Stimulated activated CD8-positive, alpha-beta memory T cell treated with anti-CD3 and anti-CD28 coated beads, Interleukin-12 subunit alpha, Interleukin-12 subunit beta, amount 100 ng/mL, for 24 hours (primary cell): ENCODE measurements around the gene RNF223.
"Not testable (repeated sequence)": the region's sequence is repeated elsewhere in the genome, so short reads cannot be mapped to it uniquely, and the experiment has no call there.

Experiments
- DNase-seq: peaks from one replicate; pipeline ENCODE4 v3.0.0-alpha.2; 2020; ENCODE audit errors: extremely low read depth

Gene RNF223

DNA sequence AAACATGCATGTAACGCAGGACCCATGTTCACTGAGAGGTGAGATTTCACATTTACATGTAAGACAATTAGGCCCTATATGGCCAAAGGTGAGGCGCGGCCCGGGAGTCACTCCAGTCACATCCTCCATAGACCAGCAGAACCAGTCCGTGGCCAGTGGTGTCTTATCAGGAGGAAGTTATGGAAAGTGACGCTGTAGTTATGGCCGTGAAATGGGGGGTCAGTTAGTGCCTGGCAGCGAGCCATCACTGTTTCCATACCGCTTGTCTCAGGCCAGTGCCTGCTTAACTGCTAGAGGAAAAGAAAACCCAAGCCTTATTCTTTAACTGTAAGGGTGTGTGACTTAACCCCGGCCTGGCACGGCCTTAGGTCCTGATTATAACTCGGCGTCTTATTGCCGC is 35.6 kb upstream of the RNF223 start:
- DNase-seq = no peak

DNA sequence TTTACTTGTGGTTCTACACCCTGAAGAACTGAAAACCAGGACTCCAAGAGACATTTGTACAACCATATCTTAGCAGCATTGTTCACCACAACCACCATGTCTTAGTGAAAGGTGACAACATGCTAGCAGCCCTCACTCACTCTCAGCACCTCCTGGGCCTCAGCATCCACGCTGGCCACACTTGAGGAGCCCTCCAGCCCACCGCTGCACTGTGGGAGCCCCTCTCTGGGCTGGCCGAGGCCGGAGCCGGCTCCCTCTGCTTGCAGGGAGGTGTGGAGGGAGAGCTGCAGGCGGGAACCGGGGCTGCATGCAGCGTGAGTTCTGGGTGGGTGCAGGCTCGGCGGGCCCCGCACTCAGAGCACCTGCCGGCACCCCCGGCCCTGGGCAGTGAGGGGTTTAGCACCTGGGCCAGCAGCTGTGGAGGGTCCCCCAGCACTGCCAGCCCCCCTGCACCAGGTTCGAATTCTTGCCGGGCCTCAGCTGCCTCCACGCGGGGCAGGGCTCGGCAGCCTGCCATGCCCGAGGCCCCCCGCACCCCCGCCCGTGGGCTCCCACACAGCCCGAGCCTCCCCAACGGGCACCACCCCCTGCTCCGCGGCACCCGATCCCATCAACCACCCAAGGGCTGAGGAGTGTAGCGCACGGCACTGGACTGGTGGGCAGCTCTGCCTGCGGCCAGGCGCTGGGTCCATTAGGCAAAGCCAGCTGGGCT is 32.6 kb upstream of the RNF223 start:
- no peak for DNase-seq

DNA sequence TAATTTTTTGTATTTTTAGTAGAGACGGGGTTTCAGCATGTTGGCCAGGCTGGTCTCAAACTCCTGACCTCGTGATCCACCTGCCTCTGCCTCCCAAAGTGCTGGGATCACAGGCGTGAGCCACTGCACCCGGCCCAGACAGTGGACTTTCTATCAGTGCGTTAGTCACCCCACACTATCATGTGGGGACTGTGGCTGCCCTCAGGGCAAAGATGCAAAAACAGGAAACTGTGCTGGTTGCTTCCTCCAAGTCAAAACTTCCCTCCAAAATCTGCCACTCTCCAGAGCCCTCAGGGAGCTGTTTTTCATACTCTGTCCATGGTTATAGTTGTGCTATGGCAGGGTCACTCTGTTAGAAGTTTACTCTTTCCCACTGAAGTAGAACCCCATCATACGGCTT is 30.0 kb upstream of the RNF223 start:
- DNase-seq = not testable (repeated sequence)

DNA sequence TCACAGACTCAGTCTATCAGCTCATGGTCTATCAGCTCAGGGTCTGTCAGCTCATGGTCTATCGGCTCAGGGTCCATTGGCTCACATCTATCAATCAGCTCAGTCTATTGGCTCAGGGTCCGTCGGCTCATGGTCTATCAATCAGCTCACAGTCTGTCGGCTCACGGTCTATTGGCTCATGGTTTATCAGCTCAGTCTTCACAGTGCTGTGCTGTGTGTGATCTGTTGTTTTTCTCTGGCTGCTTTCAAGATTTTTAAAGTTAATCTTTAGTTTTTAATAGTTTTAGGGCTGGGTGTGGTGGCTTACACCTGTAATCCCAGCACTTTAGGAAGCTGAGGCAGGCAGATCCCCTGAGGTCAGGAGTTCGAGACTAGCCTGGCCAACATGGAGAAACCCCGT is 27.4 kb upstream of the RNF223 start:
- DNase-seq = no peak

DNA sequence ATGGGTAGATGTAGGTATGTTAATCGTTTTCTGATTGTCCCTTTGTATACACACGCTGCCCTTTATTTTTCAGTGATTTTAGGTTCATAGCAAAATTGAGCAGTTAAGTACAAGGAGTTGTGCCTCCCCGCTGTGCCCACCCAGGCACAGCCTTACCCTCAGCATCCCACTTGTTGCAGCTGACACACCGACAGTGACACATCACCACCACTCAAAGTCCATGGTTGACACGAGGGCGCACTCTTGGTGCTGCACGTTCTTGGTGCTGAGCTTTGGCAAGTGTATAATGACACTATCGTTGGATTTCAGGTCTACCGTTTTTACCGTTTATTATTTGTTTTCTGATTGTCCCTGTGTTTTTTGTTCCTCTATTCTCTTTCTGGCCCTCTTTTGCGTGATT is 26.2 kb upstream of the RNF223 start:
- DNase-seq = no peak

DNA sequence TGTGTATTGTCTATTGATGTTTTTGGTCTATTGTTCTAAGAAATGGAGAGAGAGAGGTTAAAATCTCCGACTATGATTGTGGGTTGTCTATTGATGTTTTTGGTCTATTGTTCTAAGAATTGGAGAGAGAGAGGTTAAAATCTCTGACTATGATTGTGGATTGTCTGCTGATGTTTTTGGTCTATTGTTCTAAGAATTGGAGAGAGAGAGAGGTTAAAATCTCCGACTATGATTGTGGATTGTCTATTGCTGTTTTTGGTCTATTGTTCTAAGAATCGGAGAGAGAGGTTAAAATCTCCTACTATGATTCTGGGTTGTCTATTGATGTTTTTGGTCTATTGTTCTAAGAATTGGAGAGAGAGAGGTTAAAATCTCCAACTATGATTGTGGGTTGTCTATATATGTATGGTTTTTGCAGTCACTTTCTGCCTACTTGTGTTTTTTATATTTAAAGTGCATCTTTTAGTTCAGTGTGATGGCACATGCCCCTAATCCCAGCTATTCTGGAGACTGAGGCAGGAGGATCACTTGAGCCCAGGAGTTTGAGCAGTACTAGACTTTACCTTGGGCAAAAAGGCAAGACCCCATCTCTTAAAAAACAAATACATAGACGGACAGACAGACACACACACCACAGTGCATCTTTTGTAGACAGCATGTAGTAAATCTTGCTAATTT is 25.5 kb upstream of the RNF223 start:
- DNase-seq = no peak

DNA sequence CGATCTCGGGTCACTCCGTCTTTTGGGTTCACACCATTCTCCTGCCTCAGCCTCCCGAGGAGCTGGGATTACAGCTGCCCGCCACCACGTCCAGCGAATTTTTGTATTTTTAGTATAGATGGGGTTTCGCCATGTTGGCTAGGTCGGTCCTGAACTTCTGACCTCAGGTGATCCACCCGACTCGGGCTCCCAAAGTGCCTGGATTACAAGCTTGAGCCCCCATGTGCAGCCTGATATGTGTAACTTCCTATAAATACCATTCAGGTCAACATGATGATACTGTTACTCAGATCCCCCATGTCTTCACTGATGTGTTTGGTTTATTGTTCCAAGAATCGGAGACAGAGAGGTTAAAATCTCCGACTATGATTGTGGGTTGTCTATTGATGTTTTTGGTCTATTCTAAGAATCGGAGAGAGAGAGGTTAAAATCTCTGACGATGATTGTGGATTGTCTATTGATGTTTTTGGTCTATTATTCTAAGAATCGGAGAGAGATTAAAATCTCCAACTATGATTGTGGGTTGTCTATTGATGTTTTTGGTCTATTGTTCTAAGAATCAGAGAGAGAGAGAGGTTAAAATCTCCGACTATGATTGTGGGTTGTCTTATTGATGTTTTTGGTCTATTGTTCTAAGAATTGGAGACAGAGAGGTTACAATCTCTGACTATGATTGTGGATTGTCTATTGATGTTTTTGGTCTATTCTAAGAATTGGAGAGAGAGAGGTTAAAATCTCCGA is 24.7 kb upstream of the RNF223 start:
- DNase-seq = no peak

DNA sequence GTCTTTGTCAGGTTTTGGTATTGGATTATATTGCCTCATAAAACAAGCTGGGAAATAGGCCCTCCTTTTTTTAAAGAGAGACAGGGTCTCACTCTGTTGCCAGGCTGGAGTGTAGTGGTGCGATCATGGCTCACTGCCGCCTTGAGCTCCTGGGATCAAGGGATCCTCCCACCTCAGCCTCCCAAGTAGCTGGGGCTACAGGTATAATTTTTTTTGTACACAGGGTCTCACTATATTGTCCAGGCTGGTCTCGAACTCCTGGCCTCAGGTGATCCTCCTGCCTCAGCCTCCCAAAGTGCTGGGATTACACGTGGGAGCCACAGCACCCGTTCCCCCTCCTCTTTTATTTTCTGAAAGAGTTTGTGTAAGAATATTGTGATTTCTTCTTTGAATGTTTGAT is 22.0 kb upstream of the RNF223 start:
- not testable (repeated sequence) for DNase-seq

DNA sequence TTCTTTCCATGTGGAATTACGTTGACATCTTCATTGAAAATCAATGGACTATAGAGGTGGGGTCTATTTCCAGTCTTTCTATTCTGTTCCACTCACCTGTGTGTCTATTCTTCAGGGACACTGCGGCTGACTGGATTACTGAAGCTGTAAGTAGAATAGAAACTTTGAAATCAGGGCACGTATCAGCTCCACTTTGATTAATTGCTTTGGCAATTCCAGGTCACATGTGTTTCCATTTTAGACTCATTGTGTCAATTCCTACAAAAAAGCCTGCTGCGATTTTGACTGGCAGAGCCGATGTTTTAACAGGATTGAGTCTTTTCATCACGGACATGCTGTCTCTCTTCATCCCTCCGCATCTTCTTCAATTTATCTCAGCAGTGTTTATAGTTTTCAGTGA is 20.9 kb upstream of the RNF223 start:
- no peak for DNase-seq

DNA sequence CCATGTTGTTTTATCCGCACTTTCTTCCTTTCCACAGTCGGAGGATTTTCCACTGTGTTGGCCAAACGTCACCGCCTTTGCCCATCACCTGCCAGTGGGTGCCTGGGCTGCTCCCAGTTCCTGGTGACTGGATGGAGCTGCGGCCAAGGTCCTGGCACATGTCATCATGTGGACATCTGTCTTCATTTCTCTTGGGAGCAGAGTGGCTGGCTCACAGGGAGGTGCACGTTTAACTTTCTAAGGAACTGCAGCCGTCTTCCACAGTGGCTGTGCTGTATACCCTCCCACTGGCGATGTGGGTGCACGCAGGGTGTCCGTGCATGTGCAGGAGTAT is 19.5 kb upstream of the RNF223 start:
- DNase-seq = no peak

DNA sequence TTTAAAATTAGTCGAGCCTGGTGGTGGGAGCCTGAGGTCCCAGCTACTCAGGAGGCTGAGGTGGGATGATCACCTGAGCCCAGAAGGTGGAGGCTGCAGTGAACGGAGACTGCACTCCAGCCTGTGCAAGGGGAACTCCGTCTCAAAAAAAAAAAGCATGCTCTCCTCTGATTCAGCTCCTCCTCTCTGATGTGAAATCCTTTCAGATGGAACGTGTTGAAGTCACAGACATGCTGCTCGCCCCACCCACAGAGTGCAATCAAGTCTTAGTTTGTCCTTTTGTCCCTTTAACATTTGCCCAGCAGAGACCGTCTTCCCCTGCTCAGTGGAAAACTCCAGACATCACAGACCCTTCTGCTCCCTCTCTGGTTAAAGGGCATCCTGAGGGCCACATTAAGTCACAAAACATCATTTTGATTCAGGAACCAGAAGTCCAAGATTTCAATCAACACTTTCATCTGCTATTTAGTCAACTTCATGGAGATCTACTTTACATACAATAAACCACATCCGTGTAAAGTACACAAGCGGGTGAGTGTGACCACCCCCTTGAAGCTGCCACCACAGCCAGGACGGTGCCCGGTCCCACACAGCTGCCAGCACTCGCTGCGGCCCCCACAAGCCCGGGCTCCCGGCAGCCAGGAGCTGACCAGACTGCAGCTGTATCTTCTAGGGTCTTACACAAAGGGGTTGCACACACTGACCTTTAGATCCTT is 18.9 kb upstream of the RNF223 start:
- no peak for DNase-seq

DNA sequence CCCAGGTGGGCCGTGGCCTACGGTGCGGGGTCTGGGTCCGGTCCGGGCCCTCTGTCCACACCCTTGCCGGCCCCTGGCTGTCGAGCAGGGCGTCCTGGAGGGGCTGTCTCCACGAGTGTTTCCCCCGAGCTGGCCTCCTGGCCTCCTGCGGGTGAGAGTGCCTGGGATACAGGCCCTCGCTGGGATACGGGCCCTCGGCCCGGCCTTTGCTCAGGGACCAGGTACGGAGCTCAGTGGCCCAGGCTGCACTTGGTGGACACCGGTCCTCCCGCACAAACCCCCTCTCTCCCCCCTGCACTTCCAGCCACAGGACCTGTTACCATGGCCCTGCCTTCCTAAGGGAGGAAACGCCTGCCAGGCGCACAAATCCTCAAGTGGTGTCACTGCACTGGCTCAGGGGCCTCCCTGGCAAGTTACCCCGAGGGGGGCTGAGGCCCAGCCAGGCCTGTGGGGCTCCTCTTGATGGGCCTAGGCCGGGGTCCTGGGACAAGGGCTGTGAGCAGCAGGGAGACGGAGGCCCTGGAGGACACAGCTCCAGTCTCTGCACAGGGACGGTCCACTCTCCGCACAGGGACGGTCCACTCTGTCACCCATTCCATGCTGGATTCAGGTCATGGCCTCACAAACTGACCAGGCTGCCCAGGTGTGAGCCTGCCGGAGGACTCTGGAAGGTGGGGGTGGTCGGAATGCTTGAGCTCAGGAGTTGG is 18.2 kb upstream of the RNF223 start:
- no peak for DNase-seq

DNA sequence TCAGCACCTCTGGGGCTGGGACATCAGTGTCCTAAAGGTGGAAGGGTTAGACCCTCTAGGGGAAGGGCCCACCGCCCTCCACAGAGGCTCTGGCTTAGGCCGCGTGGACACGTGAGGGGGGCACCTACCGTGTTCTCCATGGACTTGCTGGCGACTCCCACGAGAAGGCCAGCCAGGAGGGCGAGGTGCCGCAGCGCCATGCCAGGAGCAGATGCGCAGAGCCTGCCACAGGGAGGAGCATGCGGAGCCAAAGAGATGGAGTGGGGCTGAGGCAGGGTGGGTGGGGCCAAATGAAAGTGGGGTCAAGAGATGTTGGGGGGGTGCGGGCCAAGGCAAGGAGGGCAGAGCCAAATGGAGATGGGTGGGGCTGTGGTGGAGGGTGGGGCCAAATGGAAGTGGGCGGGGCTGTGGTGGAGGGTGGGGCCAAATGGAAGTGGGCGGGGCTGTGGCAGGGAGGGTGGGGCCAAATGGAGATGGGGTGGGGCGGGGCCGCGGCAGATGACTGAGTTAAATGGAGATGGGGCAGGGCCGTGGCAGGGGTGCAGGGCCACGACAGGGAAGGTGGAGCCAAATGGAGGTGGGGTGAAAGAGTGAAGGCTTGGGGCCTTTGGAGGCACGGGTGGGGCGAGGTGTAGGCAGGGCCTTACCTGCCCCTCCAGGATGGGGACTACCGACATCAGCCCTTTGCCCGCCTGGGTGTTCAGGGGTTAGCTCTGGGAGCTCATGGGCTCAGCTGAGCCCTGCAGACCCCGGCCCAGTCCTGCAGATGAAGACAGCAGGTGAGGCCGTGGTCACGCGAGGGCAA is 17.4 kb upstream of the RNF223 start:
- no peak for DNase-seq

DNA sequence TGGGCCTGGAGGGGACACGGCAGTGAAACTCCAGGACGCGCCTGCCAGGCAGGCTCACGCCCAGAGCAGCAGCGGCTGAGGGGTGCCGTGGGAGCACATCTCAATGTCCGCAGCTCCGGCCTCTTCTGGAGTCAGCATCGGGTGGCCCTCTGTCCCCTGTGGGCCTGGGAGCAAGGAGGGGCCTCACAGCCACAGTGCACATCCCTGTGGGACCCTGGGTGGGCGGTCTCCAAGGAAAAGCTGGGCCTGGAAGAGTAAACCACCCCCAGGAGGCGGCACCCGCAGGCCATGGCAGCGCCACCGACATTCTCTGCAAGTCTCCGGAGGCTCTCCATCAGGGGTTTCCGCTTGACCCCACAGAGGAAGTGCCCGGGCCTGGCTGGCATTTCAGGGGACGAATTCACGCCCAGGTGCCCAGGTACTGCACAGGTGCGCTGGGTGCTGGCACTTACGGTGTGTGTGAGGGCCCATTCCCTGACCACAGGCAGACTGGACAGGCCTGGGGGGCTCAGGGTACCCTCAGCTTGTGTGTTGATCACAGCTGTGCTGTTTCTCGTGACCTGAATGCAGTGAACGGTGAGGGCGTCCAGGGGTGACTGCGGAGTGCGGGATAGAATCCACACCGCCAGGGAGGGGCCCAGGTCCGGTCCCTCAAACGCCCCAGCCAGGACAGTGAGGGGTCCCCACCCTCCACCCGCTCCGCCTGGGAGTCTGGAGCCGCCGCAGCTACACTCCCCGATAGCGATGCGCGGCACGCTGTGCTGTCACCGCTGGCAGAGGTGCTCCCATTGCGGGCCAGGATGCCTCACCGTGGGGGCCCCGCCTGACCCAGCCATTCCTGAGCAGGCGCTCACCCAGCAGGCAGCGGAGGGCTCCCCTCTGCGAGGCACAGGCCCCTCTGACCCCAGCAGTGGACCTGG is 16.6 kb upstream of the RNF223 start:
- DNase-seq = no peak

DNA sequence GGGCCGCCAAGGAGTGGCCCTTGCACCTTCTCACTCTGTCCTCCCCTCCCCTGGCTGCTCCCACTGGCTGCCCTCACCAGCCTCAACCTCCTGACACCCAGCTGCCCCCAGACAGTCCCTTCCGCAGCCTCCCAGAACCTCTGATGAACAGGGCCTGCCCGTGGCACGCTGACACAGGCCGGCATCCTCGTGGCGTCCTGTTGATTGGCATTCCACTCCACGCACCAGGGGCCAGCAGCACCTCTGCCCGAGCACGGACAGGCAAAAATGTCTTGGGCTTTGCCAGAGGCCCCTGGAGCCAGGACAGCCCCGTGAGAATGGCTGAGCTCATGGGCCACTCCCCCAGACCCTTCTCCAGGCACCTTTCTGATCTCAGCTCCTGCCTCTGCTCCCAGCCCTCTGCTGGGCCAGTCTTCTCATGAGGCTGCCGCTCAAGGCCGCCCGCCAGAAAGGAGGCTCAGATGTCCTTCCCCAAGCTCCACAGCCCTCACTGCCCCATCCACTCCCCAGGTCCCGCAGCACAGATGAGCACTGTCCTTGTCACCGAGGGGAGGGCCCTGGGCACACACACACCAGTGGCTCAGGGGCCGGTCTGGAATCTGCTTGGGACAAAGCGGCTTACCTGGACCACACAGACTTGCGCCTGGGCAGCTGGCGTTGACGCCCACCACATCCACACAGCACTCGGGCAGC is 15.8 kb upstream of the RNF223 start:
- no peak for DNase-seq

DNA sequence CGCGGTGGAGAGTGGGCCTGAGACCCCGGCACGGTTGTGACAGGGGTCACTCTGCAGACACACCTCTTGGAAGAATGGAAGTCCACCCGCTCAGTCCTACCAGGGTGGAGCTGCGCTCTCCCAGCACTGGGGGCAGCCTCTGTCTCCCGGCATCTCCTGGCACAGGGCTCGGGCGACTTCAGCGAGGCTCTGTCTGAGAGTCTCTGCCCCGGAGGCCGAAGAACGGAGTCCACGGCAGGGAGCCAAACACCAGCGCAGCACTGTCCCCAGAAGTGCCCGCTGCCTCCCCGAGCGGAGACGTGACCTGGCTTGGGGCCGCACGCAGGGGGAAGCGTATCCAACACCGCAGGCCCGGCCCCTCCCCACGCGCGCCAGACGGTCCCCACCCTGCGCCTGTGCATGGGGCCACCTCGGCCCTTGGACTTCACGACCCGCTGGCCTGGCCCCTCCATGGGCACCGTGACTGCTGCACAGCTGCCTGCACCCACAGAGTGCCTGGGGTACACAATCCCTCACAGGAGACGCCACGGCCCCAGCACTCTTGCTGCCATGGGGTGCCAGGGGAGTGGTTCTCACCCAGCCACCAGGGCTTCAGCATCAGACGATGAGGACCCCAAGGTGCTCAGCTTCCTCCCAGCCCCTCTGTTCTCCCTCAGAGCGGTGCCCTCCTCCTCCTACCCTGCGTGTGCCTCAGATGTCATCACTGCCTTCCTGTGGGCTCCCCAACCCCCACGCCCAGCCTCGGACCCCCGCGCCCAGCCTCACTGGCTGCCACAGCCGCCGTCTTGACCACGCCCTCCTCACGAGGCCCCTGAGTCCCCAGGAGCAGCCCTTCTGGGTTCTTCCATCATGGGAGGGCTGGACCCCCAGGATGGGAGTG is 14.9 kb upstream of the RNF223 start:
- no peak for DNase-seq

DNA sequence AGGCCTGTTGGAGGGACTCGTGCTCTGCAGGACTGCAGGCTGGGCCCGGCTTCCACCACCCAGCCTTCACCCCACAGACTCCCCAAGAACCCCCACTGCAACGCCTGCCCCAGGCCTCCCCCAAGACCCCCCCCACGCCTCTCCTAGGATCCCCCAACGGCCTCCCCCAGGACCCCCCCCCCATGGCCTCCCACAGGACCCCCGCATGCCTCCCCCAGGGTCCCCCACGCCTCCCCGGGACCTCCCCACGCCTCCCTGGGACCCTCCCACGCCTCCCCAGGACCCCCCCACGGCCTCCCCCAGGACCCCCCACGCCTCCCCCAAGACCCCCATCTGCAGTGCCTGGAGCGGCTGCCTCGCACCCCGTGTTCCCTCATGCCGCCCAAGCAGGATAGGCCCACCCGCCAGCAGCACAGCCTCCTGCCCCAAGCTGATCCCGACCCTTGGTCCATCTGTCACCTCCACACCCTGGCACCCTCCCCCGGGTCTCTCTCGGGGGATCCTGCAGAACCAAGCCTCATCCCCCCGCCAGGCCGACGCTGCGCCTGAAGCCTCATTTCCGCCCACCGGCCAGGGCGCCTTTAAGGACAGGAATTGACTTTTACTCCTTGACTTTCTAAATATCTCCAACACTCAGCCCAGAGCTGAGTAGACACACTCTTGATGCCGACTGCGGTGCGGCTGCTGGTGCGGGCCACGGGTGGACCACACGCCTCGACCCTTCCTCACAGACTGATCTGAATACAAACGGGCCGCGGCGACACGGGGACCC is 14.1 kb upstream of the RNF223 start:
- no peak for DNase-seq
